Measurements from ENCODE around the gene ALKBH2.

Gene ALKBH2

GRCh38 chr12:109113661-109114321, 20.5 kb upstream of the ALKBH2 start:
- DNase-seq (ENCODE audit: low spot score) = no peak

GRCh38 chr12:109112720-109113465, 19.6 kb upstream of the ALKBH2 start:
- DNase-seq (ENCODE audit: low spot score) = no peak

GRCh38 chr12:109110988-109111495, 17.8 kb upstream of the ALKBH2 start:
- DNase-seq (ENCODE audit: low spot score) = peak; percentile 96

GRCh38 chr12:109109746-109110350, 16.6 kb upstream of the ALKBH2 start:
- DNase-seq (ENCODE audit: low spot score) = no peak

- no peak for DNase-seq (ENCODE audit: low spot score)
Observed at GRCh38 chr12:109105176-109105575, 11.9 kb upstream of the ALKBH2 start.

GRCh38 chr12:109102491-109102890, 9.2 kb upstream of the ALKBH2 start:
- DNase-seq (ENCODE audit: low spot score) = no peak

GRCh38 chr12:109100741-109101140, 7.5 kb upstream of the ALKBH2 start:
- no peak for DNase-seq (ENCODE audit: low spot score)

GRCh38 chr12:109099431-109100020, 6.3 kb upstream of the ALKBH2 start:
- DNase-seq (ENCODE audit: low spot score) = no peak

- DNase-seq (ENCODE audit: low spot score) = peak; percentile 14
Observed at GRCh38 chr12:109098651-109099050, 5.4 kb upstream of the ALKBH2 start.

GRCh38 chr12:109098183-109098604, 4.9 kb upstream of the ALKBH2 start:
- DNase-seq (ENCODE audit: low spot score) = peak; percentile 74

GRCh38 chr12:109097435-109098182, 4.3 kb upstream of the ALKBH2 start, which contains the start of gene UNG:
UNG (plus strand) TSS chr12:109097597; CDS start chr12:109097680, 83 bp downstream.
- DNase-seq (ENCODE audit: low spot score) = peak; percentile 99

GRCh38 chr12:109097140-109097434, 3.8 kb upstream of the ALKBH2 start:
- no peak for DNase-seq (ENCODE audit: low spot score)

- DNase-seq (ENCODE audit: low spot score) = no peak
Observed at GRCh38 chr12:109092497-109093021, 713 bp downstream of the ALKBH2 start.

- no peak for DNase-seq (ENCODE audit: low spot score)
Observed at GRCh38 chr12:109089683-109090082, 3.6 kb downstream of the ALKBH2 start.

GRCh38 chr12:109088818-109089217, 4.5 kb downstream of the ALKBH2 start:
- no peak for DNase-seq (ENCODE audit: low spot score)

- no peak for DNase-seq (ENCODE audit: low spot score)
Observed at GRCh38 chr12:109087250-109087649, 6.0 kb downstream of the ALKBH2 start.

- no peak for DNase-seq (ENCODE audit: low spot score)
Observed at GRCh38 chr12:109085590-109085989, 7.7 kb downstream of the ALKBH2 start.

- DNase-seq (ENCODE audit: low spot score) = no peak
Observed at GRCh38 chr12:109084425-109084824, 8.8 kb downstream of the ALKBH2 start.

GRCh38 chr12:109082751-109083150, 10.5 kb downstream of the ALKBH2 start:
- no peak for DNase-seq (ENCODE audit: low spot score)

- DNase-seq (ENCODE audit: low spot score) = no peak
Observed at GRCh38 chr12:109074866-109075265, 18.4 kb downstream of the ALKBH2 start.
